Mesenchymal stem cell (in vitro differentiated cells and primary cell): ENCODE measurements around the gene SELENON.

Experiments used
- DNase-seq: peaks from one replicate; pipeline ENCODE4 v3.0.0-alpha.2; 2013
- H2AFZ ChIP-seq: one replicate; pipeline ENCODE4 v1.6.1; 2013; ENCODE audit warnings: low read depth, mild to moderate bottlenecking, control low read depth, inconsistent platforms, low read length, moderate library complexity
- H2AK5ac ChIP-seq: 2 replicates; pipeline ENCODE4 v1.6.1; 2013; ENCODE audit warnings: low read length, moderate library complexity, mild to moderate bottlenecking, inconsistent platforms; ENCODE audit not compliant: severe bottlenecking
- H2BK120ac ChIP-seq: one replicate; pipeline ENCODE4 v1.6.1; 2013; ENCODE audit warnings: low read depth, mild to moderate bottlenecking, inconsistent platforms, low read length, moderate library complexity
- H2BK12ac ChIP-seq, 2 experiments: one replicate each; pipeline ENCODE4 v1.6.1; 2013; ENCODE audit warnings: inconsistent platforms in 2 of 2, low read length in 2 of 2, mild to moderate bottlenecking in 2 of 2, moderate library complexity in 2 of 2, control low read depth in 1 of 2
- H2BK15ac ChIP-seq: one replicate; pipeline ENCODE4 v1.6.1; 2013; ENCODE audit warnings: mild to moderate bottlenecking, low read depth, inconsistent platforms; ENCODE audit not compliant: poor library complexity, severe bottlenecking
- H2BK5ac ChIP-seq: 2 replicates; pipeline ENCODE4 v1.6.1; 2013; ENCODE audit warnings: low read depth, mild to moderate bottlenecking, low read length, control low read depth, inconsistent platforms; ENCODE audit not compliant: poor library complexity, severe bottlenecking
- H3K14ac ChIP-seq, 2 experiments: one replicate each; pipeline ENCODE4 v1.6.1; 2013; ENCODE audit warnings: inconsistent platforms in 2 of 2, low read length in 2 of 2, control low read depth in 1 of 2, mild to moderate bottlenecking in 1 of 2, moderate library complexity in 1 of 2
- H3K18ac ChIP-seq, 2 experiments: one replicate each; pipeline ENCODE4 v1.6.1; 2013; ENCODE audit warnings: inconsistent platforms in 2 of 2, low read length in 2 of 2, control low read depth in 1 of 2, low read depth in 1 of 2, mild to moderate bottlenecking in 1 of 2
- H3K23ac ChIP-seq, 2 experiments: one replicate each; pipeline ENCODE4 v1.6.1; 2013; ENCODE audit warnings: inconsistent platforms in 2 of 2, low read length in 2 of 2, mild to moderate bottlenecking in 2 of 2, moderate library complexity in 2 of 2, control low read depth in 1 of 2
- H3K27ac ChIP-seq: 2 replicates; pipeline ENCODE4 v1.5.1; 2013; ENCODE audit warnings: mild to moderate bottlenecking, moderate library complexity, low read length, control low read depth, inconsistent platforms; ENCODE audit not compliant: poor library complexity, severe bottlenecking
- H3K27me3 ChIP-seq, 2 experiments: 2 replicates each; pipeline versions ENCODE4 v1.6.1 to v1.7.0; 2013; ENCODE audit warnings: low read length in 2 of 2, mild to moderate bottlenecking in 2 of 2, moderate library complexity in 2 of 2, control low read depth in 1 of 2, inconsistent platforms in 1 of 2; ENCODE audit not compliant: control insufficient read depth in 1 of 2, insufficient read depth in 1 of 2
- H3K36me3 ChIP-seq, 2 experiments: 2 replicates each; pipeline versions ENCODE4 v1.6.1 to v1.7.0; 2013; ENCODE audit warnings: low read length in 2 of 2, control low read depth in 1 of 2, inconsistent platforms in 1 of 2, low read depth in 1 of 2, mild to moderate bottlenecking in 1 of 2; ENCODE audit not compliant: insufficient read depth in 2 of 2, control insufficient read depth in 1 of 2
- H3K4ac ChIP-seq, 2 experiments: one replicate each; pipeline ENCODE4 v1.6.1; 2013; ENCODE audit warnings: inconsistent platforms in 2 of 2, low read length in 2 of 2, mild to moderate bottlenecking in 2 of 2, moderate library complexity in 2 of 2, control low read depth in 1 of 2, low read depth in 1 of 2
- H3K4me1 ChIP-seq: 2 replicates; pipeline ENCODE4 v1.6.1; 2013; ENCODE audit warnings: low read depth, low read length, control low read depth; ENCODE audit not compliant: control insufficient read depth, insufficient read depth
- H3K4me2 ChIP-seq: 2 replicates; pipeline ENCODE4 v1.6.1; 2013; ENCODE audit warnings: low read length, mild to moderate bottlenecking, inconsistent platforms; ENCODE audit not compliant: poor library complexity, severe bottlenecking
- H3K4me3 ChIP-seq, 2 experiments: 2 replicates each; pipeline versions ENCODE4 v1.5.1 to v1.7.0; 2013; ENCODE audit warnings: low read length in 2 of 2, mild to moderate bottlenecking in 2 of 2, control low read depth in 1 of 2, low read depth in 1 of 2; ENCODE audit not compliant: insufficient read depth in 1 of 2
- H3K79me1 ChIP-seq: replicated peaks from 2 replicates; pipeline ENCODE4 v1.6.1; 2013; ENCODE audit warnings: mild to moderate bottlenecking, control low read depth, low read length, inconsistent platforms; ENCODE audit not compliant: poor library complexity, severe bottlenecking
- H3K9ac ChIP-seq: 2 replicates; pipeline ENCODE4 v1.7.0; 2013; ENCODE audit warnings: mild to moderate bottlenecking, low read length, moderate library complexity
- H3K9me3 ChIP-seq: 2 replicates; pipeline ENCODE4 v1.7.0; 2013; ENCODE audit warnings: mild to moderate bottlenecking, low read length; ENCODE audit not compliant: control insufficient read depth
- H4K8ac ChIP-seq: one replicate; pipeline ENCODE4 v1.6.1; 2013; ENCODE audit warnings: inconsistent platforms, mild to moderate bottlenecking, low read length, moderate library complexity
- H4K91ac ChIP-seq: one replicate; pipeline ENCODE4 v1.6.1; 2013; ENCODE audit warnings: mild to moderate bottlenecking, low read length, inconsistent platforms
- WGBS: methylation state at CpG from one replicate; pipeline ENCODE4 v1.1.7; 2013; ENCODE audit warnings: mixed read lengths; 5-methylcytosine and 5-hydroxymethylcytosine counted together

Gene SELENON

GRCh38 chr1:25795946-25796810, 3.8 kb upstream of the SELENON start:
- no peak overlapping the region for H3K4ac ChIP-seq
- H3K79me1 ChIP-seq, result peaks cover 5% of the 10 kb centered on the region
- H2BK12ac ChIP-seq, result peak overlapping the region in 1 of 2 experiments; percentile 45
- H2BK120ac ChIP-seq, result no peak overlapping the region
- no peak overlapping the region for H4K91ac ChIP-seq
- peaks cover 0 to 6% of the 10 kb centered on the region in 2 experiments for H3K36me3 ChIP-seq
- H2BK5ac ChIP-seq, result no peak overlapping the region
- no peak overlapping the region for H3K4me3 ChIP-seq
- no peak overlapping the region for H4K8ac ChIP-seq
- WGBS, result 86% methylated on average over 22 of the region's 22 CpGs
- H3K9ac ChIP-seq, result peak overlapping the region; percentile 19
- H3K4me2 ChIP-seq, result no peak overlapping the region
- peak overlapping the region in 1 of 2 experiments; percentile 16 for H3K18ac ChIP-seq
- peaks cover 17% of the 10 kb centered on the region for H3K4me1 ChIP-seq
- H2AFZ ChIP-seq, result no peak overlapping the region
- H3K23ac ChIP-seq, result no peak overlapping the region
- no peak for DNase-seq
- H3K9me3 ChIP-seq, result no peaks in the 10 kb centered on the region
- H3K14ac ChIP-seq, result peak overlapping the region in 1 of 2 experiments; percentile 61
- no peak overlapping the region for H2BK15ac ChIP-seq
- H3K27ac ChIP-seq, result no peak overlapping the region
- H2AK5ac ChIP-seq, result no peak overlapping the region
- H3K27me3 ChIP-seq, result peaks cover 0 to 5% of the 10 kb centered on the region in 2 experiments

GRCh38 chr1:25796811-25797458, 3.1 kb upstream of the SELENON start:
- DNase-seq, result peak; percentile 75
- peaks cover 17% of the 10 kb centered on the region for H3K4me1 ChIP-seq
- peak overlapping the region in 1 of 2 experiments; percentile 6 for H3K4ac ChIP-seq
- H3K36me3 ChIP-seq, result peaks cover 0 to 2% of the 10 kb centered on the region in 2 experiments
- no peak overlapping the region for H3K4me3 ChIP-seq
- no peak overlapping the region for H2AK5ac ChIP-seq
- H3K79me1 ChIP-seq, result peaks cover 8% of the 10 kb centered on the region
- H4K8ac ChIP-seq, result no peak overlapping the region
- no peak overlapping the region for H3K27ac ChIP-seq
- no peak overlapping the region for H3K23ac ChIP-seq
- peak overlapping the region in 1 of 2 experiments; percentile 57 for H2BK12ac ChIP-seq
- H3K14ac ChIP-seq, result no peak overlapping the region
- no peaks in the 10 kb centered on the region for H3K9me3 ChIP-seq
- H2BK120ac ChIP-seq, result no peak overlapping the region
- no peak overlapping the region for H2BK5ac ChIP-seq
- H3K27me3 ChIP-seq, result no peaks in the 10 kb centered on the region
- H2AFZ ChIP-seq, result no peak overlapping the region
- H3K9ac ChIP-seq, result peak overlapping the region; percentile 19
- H4K91ac ChIP-seq, result no peak overlapping the region
- H2BK15ac ChIP-seq, result no peak overlapping the region
- WGBS, result 3% methylated on average over 19 of the region's 19 CpGs
- no peak overlapping the region for H3K4me2 ChIP-seq
- H3K18ac ChIP-seq, result peak overlapping the region in 1 of 2 experiments; percentile 58

GRCh38 chr1:25797939-25798338, 2.1 kb upstream of the SELENON start:
- peaks cover 0 to 7% of the 10 kb centered on the region in 2 experiments for H3K36me3 ChIP-seq
- no peak overlapping the region for H2BK15ac ChIP-seq
- H3K23ac ChIP-seq, result no peak overlapping the region

More at GRCh38 chr1:25797939-25798338, 2.1 kb upstream of the SELENON start:
- Histone ChIP-seq H3K27me3 (no peaks in the 10 kb centered on the region), H2AK5ac (no peak overlapping the region), H2BK120ac (no peak overlapping the region), H3K4me3 (no peak overlapping the region), H2BK5ac (no peak overlapping the region), H4K91ac (peak overlapping the region; percentile 16), H3K79me1 (peaks cover 10% of the 10 kb centered on the region), H4K8ac (no peak overlapping the region), H3K4me2 (no peak overlapping the region), H3K14ac (no peak overlapping the region), H3K9ac (no peak overlapping the region), H2BK12ac (peak overlapping the region; percentile 61 to 70), H2AFZ (no peak overlapping the region), H3K4ac (no peak overlapping the region), H3K4me1 (peaks cover 17% of the 10 kb centered on the region), H3K27ac (no peak overlapping the region), H3K18ac (peak overlapping the region in 1 of 2 experiments; percentile 6), H3K9me3 (no peaks in the 10 kb centered on the region)
- peak; percentile 52 for DNase-seq
- 61% methylated on average over 8 of the region's 8 CpGs for WGBS
